Upper lobe of right lung (tissue), 1 donor: ENCODE data around the gene FOXK2. TPM values are rescaled to one million over a fixed set of nuclear protein-coding genes. Genes with fewer than 3 reads are reported as not detected.

Experiments used
- ATAC-seq: fragments of 200-7000 bp; cut with Tn5 transposase; one replicate; pipeline ENCODE4 v1.9.1; 2020; ENCODE audit warnings: mild to moderate bottlenecking, moderate library complexity
- DNase-seq: peaks from one replicate; pipeline ENCODE4 v3.0.0-alpha.2; 2020
- H3K27ac ChIP-seq: fragments of 200-600 bp; one replicate; pipeline ENCODE4 v1.8.0; 2022
- H3K27me3 ChIP-seq: fragments of 200-600 bp; one replicate; pipeline ENCODE4 v1.8.0; 2022; ENCODE audit warnings: mild to moderate bottlenecking
- H3K36me3 ChIP-seq: fragments of 200-600 bp; one replicate; pipeline ENCODE4 v1.8.0; 2022
- H3K4me1 ChIP-seq: fragments of 200-600 bp; one replicate; pipeline ENCODE4 v1.8.0; 2022
- H3K4me3 ChIP-seq: fragments of 200-600 bp; one replicate; pipeline ENCODE4 v1.8.0; 2022; ENCODE audit warnings: mild to moderate bottlenecking
- H3K9me3 ChIP-seq: fragments of 200-600 bp; one replicate; pipeline ENCODE4 v1.8.0; 2022
- CTCF ChIP-seq: fragments of 200-600 bp; IDR thresholded peaks from one replicate; pipeline ENCODE4 v1.8.0; 2022; ENCODE audit warnings: antibody characterized with exemption
- intact Hi-C: fragments of 100-400 bp; cut with DNase I; formaldehyde crosslinking; loops from one replicate; pipeline ENCODE4 v1.11.0; 2022
- total RNA-seq: library from RNA; stranded (reverse); fragmentation: NEBNext Ultra II Directional; extraction: Animal tissue kit (Norgen Biotek cat#: 25700); gene quantifications from one replicate; pipeline ENCODE4 v1.2.1, GENCODE V29; 2021
- donor health status: DM: no; HTN: yes; CAD: no; lungs with severe emphysema.

FOXK2 gene
- total RNA-seq, 1 donor from 2014 or later: 62.4 TPM

- no peaks in the 10 kb centered on the region for H3K9me3 ChIP-seq
- DNase-seq (no peak), ATAC-seq (no peak)
- H3K4me3 ChIP-seq: no peak overlapping the region
- H3K4me1 ChIP-seq: no peaks in the 10 kb centered on the region
- TF ChIP-seq CTCF: no peak
- H3K36me3 ChIP-seq: peaks cover 65% of the 10 kb centered on the region
- no peaks in the 10 kb centered on the region for H3K27me3 ChIP-seq
- H3K27ac ChIP-seq: no peak overlapping the region
- intact Hi-C loops: no loop called here
Measured at GRCh38 chr17:82630212-82630611, 110.7 kb downstream of the FOXK2 start.

DNA sequence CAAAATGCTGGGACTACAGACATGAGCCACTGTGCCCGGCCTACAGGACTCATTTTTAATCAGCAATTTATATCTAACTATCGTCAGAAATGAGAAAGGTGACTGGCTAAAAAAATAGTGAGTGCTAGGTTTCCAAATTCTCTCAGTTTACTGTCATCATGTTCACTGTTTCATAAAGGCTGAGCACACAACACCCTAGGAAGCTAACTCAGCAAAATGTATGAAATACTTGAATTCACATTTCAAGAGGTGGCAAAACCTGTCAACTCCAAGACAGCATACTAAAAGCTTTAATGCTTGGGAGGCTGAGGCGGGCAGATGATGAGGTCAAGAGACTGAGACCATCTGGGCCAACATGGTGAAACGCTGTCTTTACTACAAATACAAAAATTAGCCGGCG is 112.0 kb downstream of the FOXK2 start:
- H3K9me3 ChIP-seq: no peaks in the 10 kb centered on the region
- H3K27me3 ChIP-seq: no peaks in the 10 kb centered on the region
- no peak for ATAC-seq
- H3K4me1 ChIP-seq: no peaks in the 10 kb centered on the region
- intact Hi-C loops: no loop called here
- TF ChIP-seq CTCF: no peak
- no peak overlapping the region for H3K27ac ChIP-seq
- DNase-seq: no peak
- peaks cover 57% of the 10 kb centered on the region for H3K36me3 ChIP-seq
- no peak overlapping the region for H3K4me3 ChIP-seq

DNA sequence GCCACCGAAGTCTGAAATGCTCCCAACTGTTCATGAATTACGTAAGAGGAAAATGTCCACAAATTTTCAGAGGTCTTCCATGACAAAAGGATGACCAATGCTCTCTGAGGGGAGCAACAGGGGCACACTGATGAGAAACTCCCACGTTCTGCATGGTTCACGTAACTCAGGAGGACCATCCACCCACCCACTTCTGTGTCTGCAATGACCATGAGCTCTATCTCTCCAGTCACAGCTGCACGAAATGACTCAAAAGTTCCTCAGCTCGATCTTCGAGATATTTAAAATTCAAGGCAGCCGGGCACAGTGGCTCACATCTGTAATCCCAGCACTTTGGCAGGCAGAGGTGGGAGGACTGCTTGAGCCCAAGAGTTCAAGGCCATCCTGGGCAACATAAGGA is 112.9 kb downstream of the FOXK2 start:
- TF ChIP-seq CTCF: no peak
- Histone ChIP-seq H3K4me3 (no peak overlapping the region), H3K9me3 (no peaks in the 10 kb centered on the region), H3K27ac (no peak overlapping the region), H3K4me1 (no peaks in the 10 kb centered on the region), H3K36me3 (peaks cover 48% of the 10 kb centered on the region), H3K27me3 (no peaks in the 10 kb centered on the region)
- no peak for DNase-seq
- no peak for ATAC-seq
- intact Hi-C loops: no loop called here

- Histone ChIP-seq H3K9me3 (no peaks in the 10 kb centered on the region), H3K4me1 (no peaks in the 10 kb centered on the region), H3K36me3 (peaks cover 40% of the 10 kb centered on the region), H3K27me3 (no peaks in the 10 kb centered on the region), H3K4me3 (no peak overlapping the region), H3K27ac (no peak overlapping the region)
- DNase-seq (no peak), ATAC-seq (no peak)
- no peak for TF ChIP-seq CTCF
- intact Hi-C loops: no loop called here
Measured at GRCh38 chr17:82633343-82633742, 113.8 kb downstream of the FOXK2 start.

DNA sequence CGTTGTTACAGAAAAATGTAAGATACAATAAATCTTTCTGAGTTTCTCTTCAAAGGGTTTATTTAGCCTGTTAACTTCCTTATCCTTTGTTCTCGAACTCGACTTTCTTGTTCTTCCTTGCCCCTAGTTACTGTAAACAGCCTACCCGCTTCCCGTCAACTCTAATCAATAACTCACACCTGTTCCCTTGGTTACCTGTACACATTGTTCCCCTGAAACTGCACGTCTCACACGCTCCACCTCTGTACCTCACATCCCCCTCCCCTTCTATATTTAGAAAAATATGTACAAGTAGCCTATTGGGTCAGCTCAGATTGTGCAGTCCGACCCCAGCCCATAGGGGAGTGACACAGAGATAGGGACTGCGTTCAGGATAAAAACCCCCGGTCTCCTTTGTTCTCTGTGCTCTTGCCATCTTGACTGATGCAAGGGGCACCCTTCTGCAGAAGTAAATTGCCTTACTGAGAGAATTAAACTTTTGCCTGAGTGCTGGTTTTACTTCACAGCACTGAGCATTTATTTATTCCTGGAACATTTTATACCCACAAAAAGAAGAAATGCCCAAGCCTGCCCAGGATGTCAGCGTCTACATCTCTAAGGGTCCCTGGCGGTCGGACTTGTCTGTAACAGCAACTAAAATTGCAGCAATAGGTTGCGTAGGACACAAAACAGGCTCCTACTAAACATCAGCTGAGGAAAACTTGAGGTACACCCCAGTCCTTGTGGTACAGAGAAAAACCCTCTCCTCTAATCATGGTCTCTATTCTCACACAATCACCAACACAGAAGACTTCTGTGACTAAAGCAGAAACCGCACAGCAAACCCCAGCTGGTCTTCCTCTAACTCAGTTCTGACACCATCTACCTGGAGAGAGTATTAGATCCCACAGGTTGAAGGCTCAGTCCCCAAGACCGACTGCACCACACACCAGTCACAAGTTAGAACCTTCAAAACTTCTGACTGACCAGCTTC is 117.4 kb downstream of the FOXK2 start:
- no peak overlapping the region for H3K4me3 ChIP-seq
- TF ChIP-seq CTCF: no peak
- H3K36me3 ChIP-seq: peaks cover 34% of the 10 kb centered on the region
- intact Hi-C loops: no loop called here
- H3K27ac ChIP-seq: no peak overlapping the region
- H3K9me3 ChIP-seq: no peaks in the 10 kb centered on the region
- H3K4me1 ChIP-seq: no peaks in the 10 kb centered on the region
- H3K27me3 ChIP-seq: no peaks in the 10 kb centered on the region
- ATAC-seq: no peak
- no peak for DNase-seq
